GM23338 (cell line): ENCODE data around the gene ZNF524. TPM values are rescaled to one million over a fixed set of nuclear protein-coding genes. Genes with fewer than 3 reads are reported as not detected.

Experiments
- ATAC-seq: fragments of 200-7000 bp; cut with Tn5 transposase; 3 replicates; pipeline ENCODE4 v1.9.1; 2020
- DNase-seq: peaks from one replicate; pipeline ENCODE4 v3.0.0-alpha.2; 2015; ENCODE audit warnings: low spot score
- H2AFZ ChIP-seq: fragments of 200-600 bp; sonication (generic); 2 replicates; pipeline ENCODE4 v1.8.0; 2016; ENCODE audit warnings: antibody characterized with exemption, mild to moderate bottlenecking, moderate library complexity
- H3F3A ChIP-seq: fragments of 200-600 bp; sonication (generic); replicated peaks from 2 replicates; pipeline ENCODE4 v1.8.0; 2017; ENCODE audit warnings: antibody characterized with exemption, mixed run types, low read depth
- H3K27ac ChIP-seq: fragments of 200-600 bp; sonication (generic); 2 replicates; pipeline ENCODE4 v1.6.1; 2016; ENCODE audit warnings: low read depth
- H3K27me3 ChIP-seq: fragments of 200-600 bp; sonication (generic); 2 replicates; pipeline ENCODE4 v1.8.0; 2016; ENCODE audit warnings: mild to moderate bottlenecking, mixed run types, moderate library complexity; ENCODE audit not compliant: insufficient read depth
- H3K36me3 ChIP-seq: fragments of 200-600 bp; sonication (generic); 2 replicates; pipeline ENCODE4 v1.8.0; 2016; ENCODE audit warnings: mild to moderate bottlenecking; ENCODE audit not compliant: insufficient read depth
- H3K4me1 ChIP-seq: fragments of 200-600 bp; sonication (generic); 2 replicates; pipeline ENCODE4 v1.8.0; 2016; ENCODE audit warnings: mild to moderate bottlenecking, moderate library complexity; ENCODE audit not compliant: insufficient read depth
- H3K4me2 ChIP-seq: fragments of 200-600 bp; sonication (generic); 2 replicates; pipeline ENCODE4 v1.7.1; 2017; ENCODE audit warnings: mixed run types
- H3K4me3 ChIP-seq: fragments of 200-600 bp; sonication (generic); 2 replicates; pipeline ENCODE4 v1.6.1; 2016; ENCODE audit warnings: mixed run types
- H3K79me2 ChIP-seq: fragments of 200-600 bp; sonication (generic); replicated peaks from 2 replicates; pipeline ENCODE4 v1.8.0; 2017; ENCODE audit warnings: mild to moderate bottlenecking; ENCODE audit not compliant: insufficient read depth
- H3K9me2 ChIP-seq: fragments of 200-600 bp; sonication (generic); 2 replicates; pipeline ENCODE4 v1.8.0; 2017; ENCODE audit not compliant: insufficient read depth
- H4K20me1 ChIP-seq: fragments of 200-600 bp; sonication (generic); replicated peaks from 2 replicates; pipeline ENCODE4 v1.8.0; 2017; ENCODE audit warnings: mild to moderate bottlenecking; ENCODE audit not compliant: insufficient read depth
- H3K27ac Mint-ChIP-seq: 2 replicates; pipeline ENCODE4 v1.8.0; 2020; ENCODE audit warnings: inconsistent platforms, mild to moderate bottlenecking, moderate library complexity, mixed read lengths
- H3K27me3 Mint-ChIP-seq: 3 replicates; pipeline ENCODE4 v1.8.0; 2022; ENCODE audit warnings: low read depth, mild to moderate bottlenecking, moderate library complexity, mixed read lengths, inconsistent platforms; ENCODE audit not compliant: insufficient read depth, poor library complexity
- H3K36me3 Mint-ChIP-seq: 3 replicates; pipeline ENCODE4 v1.8.0; 2021; ENCODE audit warnings: low read depth, mild to moderate bottlenecking, inconsistent platforms, moderate library complexity, mixed read lengths
- H3K4me1 Mint-ChIP-seq: 3 replicates; pipeline ENCODE4 v1.8.0; 2020; ENCODE audit warnings: mild to moderate bottlenecking, inconsistent platforms, mixed read lengths
- H3K4me3 Mint-ChIP-seq: 3 replicates; pipeline ENCODE4 v1.8.0; 2021; ENCODE audit warnings: moderate library complexity, mild to moderate bottlenecking, inconsistent platforms, mixed read lengths
- H3K9me3 Mint-ChIP-seq: 3 replicates; pipeline ENCODE4 v1.8.0; 2020; ENCODE audit warnings: moderate library complexity, mild to moderate bottlenecking, inconsistent platforms, mixed read lengths
- CREB1 ChIP-seq: fragments of 250-450 bp; sonication (Bioruptor Pico); IDR thresholded peaks from 2 replicates; pipeline ENCODE4 v1.5.0; 2020; ENCODE audit warnings: low read depth, mild to moderate bottlenecking, moderate library complexity
- CTCF ChIP-seq, 2 experiments: fragments of 200-600 bp in 1 of 2; sonication (generic) in 1 of 2; conservative IDR thresholded peaks; 2 replicates each; pipeline versions ENCODE4 v1.5.1 to v1.6.1; 2016 to 2017; ENCODE audit warnings: antibody characterized with exemption in 2 of 2, low read depth in 2 of 2, mild to moderate bottlenecking in 2 of 2, moderate library complexity in 1 of 2
- ETS1 ChIP-seq: IDR thresholded peaks from 2 replicates; pipeline ENCODE4 v1.6.1; 2016; ENCODE audit warnings: antibody characterized with exemption
- EZH2 ChIP-seq: fragments of 200-600 bp; sonication (generic); IDR thresholded peaks from one replicate; pipeline ENCODE4 v1.8.0; 2017; ENCODE audit warnings: antibody characterized with exemption, mild to moderate bottlenecking, low read depth; ENCODE audit not compliant: unreplicated experiment
- EZH2phosphoT487 ChIP-seq: fragments of 200-600 bp; sonication (generic); IDR thresholded peaks from one replicate; pipeline ENCODE4 v1.8.1; 2018; ENCODE audit warnings: antibody characterized with exemption; ENCODE audit not compliant: unreplicated experiment
- NANOG ChIP-seq: IDR thresholded peaks from 2 replicates; pipeline ENCODE4 v1.6.1; 2016; ENCODE audit warnings: antibody characterized with exemption, borderline replicate concordance
- POLR2AphosphoS5 ChIP-seq: IDR thresholded peaks from 2 replicates; pipeline ENCODE4 v1.6.1; 2016; ENCODE audit warnings: antibody characterized with exemption, low read depth
- REST ChIP-seq: IDR thresholded peaks from one replicate; pipeline ENCODE4 v1.6.1; 2018; ENCODE audit warnings: antibody characterized with exemption; ENCODE audit not compliant: unreplicated experiment
- ZNF114 ChIP-seq: fragments of 250-450 bp; sonication (Bioruptor Pico); IDR thresholded peaks from 2 replicates; pipeline ENCODE4 v1.5.0; 2020; ENCODE audit warnings: mild to moderate bottlenecking, moderate library complexity
- ZNF462 ChIP-seq: fragments of 250-450 bp; sonication (Bioruptor Pico); IDR thresholded peaks from 2 replicates; pipeline ENCODE4 v1.5.0; 2020; ENCODE audit warnings: mild to moderate bottlenecking, moderate library complexity
- polyA plus RNA-seq: library from polyadenylated mRNA; unstranded; fragments of >200 nt; fragmentation: Nextera tagmentation; extraction: Ambion mirVana; gene quantifications from 2 replicates; pipeline ENCODE4 v1.2.1, GENCODE V29; 2016
- total RNA-seq: library from RNA; depleted of rRNA; stranded (reverse); fragments of >200 nt; shearing (Covaris generic); gene quantifications from 2 replicates; pipeline ENCODE4 v1.2.3, GENCODE V29; 2014

The ZNF524 gene
- total and polyA plus RNA-seq, 2 experiments from 2014 or later, result 6.0 to 8.3 TPM

GRCh38 chr19:55643887-55644176 is 43.7 kb downstream of the ZNF524 start:
- Histone ChIP-seq H3K36me3 (no peaks in the 10 kb centered on the region), H3K4me2 (peak overlapping the region; percentile 96), H3K27ac (no peak overlapping the region), H3K27me3 (no peaks in the 10 kb centered on the region), H2AFZ (no peak overlapping the region), H3K4me1 (no peaks in the 10 kb centered on the region; the same call in 1 of the 2 replicates), H3K4me3 (peak overlapping the region; percentile 89), H4K20me1 (no peaks in the 10 kb centered on the region), H3K9me2 (0 out of 2 replicates have a peak, but pooled peaks cover 3% of the 10 kb centered on the region), H3K79me2 (peaks cover 37% of the 10 kb centered on the region), H3F3A (peaks cover 35% of the 10 kb centered on the region)
- peak overlapping the region; percentile 97 for H3K27ac Mint-ChIP-seq
- peaks cover 8% of the 10 kb centered on the region for H3K9me3 Mint-ChIP-seq
- H3K36me3 Mint-ChIP-seq, result peaks cover 44% of the 10 kb centered on the region
- no peak for DNase-seq
- TF ChIP-seq ZNF114 (CRISPR knock-in tag) (no peak), CTCF (conservative IDR thresholded peaks at IDR 0.05; ENCODE audit: low read depth in 2 of 2) (no peak), EZH2 (no peak), CREB1 (CRISPR knock-in tag) (no peak), REST (no peak), ETS1 (no peak), ZNF462 (CRISPR knock-in tag) (no peak), EZH2phosphoT487 (no peak), NANOG (no peak), POLR2AphosphoS5 (no peak)
- peak overlapping the region; percentile 84 for H3K4me3 Mint-ChIP-seq
- ATAC-seq, result no peak
- H3K4me1 Mint-ChIP-seq, result peaks cover 25% of the 10 kb centered on the region
- H3K27me3 Mint-ChIP-seq, result peaks cover 41% of the 10 kb centered on the region
